ENCODE measurements around the gene LSAMP.

Gene LSAMP

GRCh38 chr3:115768661-115769060 is 676.6 kb downstream of the LSAMP start:
- TF ChIP-seq CTCF (conservative IDR thresholded peaks at IDR 0.05; ENCODE audit: low read length): no peak
- TF ChIP-seq EZH2phosphoT487 (IDR thresholded peaks at IDR 0.05; ENCODE audit: borderline replicate concordance): no peak
- Histone ChIP-seq H3K9me3 (ENCODE audit: insufficient read depth, low read depth, low read length) (no peaks in the 10 kb centered on the region), H3K9ac (ENCODE audit: low read depth, low read length, poor library complexity, severe bottlenecking) (no peak overlapping the region), H2AFZ (ENCODE audit: low read length) (no peak overlapping the region), H3K4me1 (ENCODE audit: insufficient read depth, low read length, poor library complexity, severe bottlenecking) (no peaks in the 10 kb centered on the region), H3K4me3 (ENCODE audit: low read length, poor library complexity, severe bottlenecking) (no peak overlapping the region), H3F3A (ENCODE audit: low read depth) (no peaks in the 10 kb centered on the region), H3K27me3 (ENCODE audit: insufficient read depth, low read length, poor library complexity, severe bottlenecking) (no peaks in the 10 kb centered on the region), H3K36me3 (ENCODE audit: insufficient read depth, low read length) (no peaks in the 10 kb centered on the region), H3K79me2 (ENCODE audit: insufficient read depth, low read length) (no peaks in the 10 kb centered on the region), H3K9me2 (replicated peaks; ENCODE audit: low read depth, low read length) (no peaks in the 10 kb centered on the region), H4K20me1 (ENCODE audit: insufficient read depth, low read length, poor library complexity, severe bottlenecking) (no peaks in the 10 kb centered on the region), H3K4me2 (ENCODE audit: low read depth, low read length, poor library complexity, severe bottlenecking) (no peak overlapping the region)

GRCh38 chr3:115766587-115767482 is 678.5 kb downstream of the LSAMP start:
- Histone ChIP-seq H3K4me1 (ENCODE audit: insufficient read depth, low read length, poor library complexity, severe bottlenecking) (no peaks in the 10 kb centered on the region), H3F3A (ENCODE audit: low read depth) (no peaks in the 10 kb centered on the region), H3K9me2 (replicated peaks; ENCODE audit: low read depth, low read length) (no peaks in the 10 kb centered on the region), H3K4me2 (ENCODE audit: low read depth, low read length, poor library complexity, severe bottlenecking) (no peak overlapping the region), H3K79me2 (ENCODE audit: insufficient read depth, low read length) (no peaks in the 10 kb centered on the region), H3K27me3 (ENCODE audit: insufficient read depth, low read length, poor library complexity, severe bottlenecking) (no peaks in the 10 kb centered on the region), H3K36me3 (ENCODE audit: insufficient read depth, low read length) (no peaks in the 10 kb centered on the region), H2AFZ (ENCODE audit: low read length) (no peak overlapping the region), H3K4me3 (ENCODE audit: low read length, poor library complexity, severe bottlenecking) (no peak overlapping the region), H3K9me3 (ENCODE audit: insufficient read depth, low read depth, low read length) (no peaks in the 10 kb centered on the region), H4K20me1 (ENCODE audit: insufficient read depth, low read length, poor library complexity, severe bottlenecking) (no peaks in the 10 kb centered on the region), H3K9ac (ENCODE audit: low read depth, low read length, poor library complexity, severe bottlenecking) (no peak overlapping the region)
- TF ChIP-seq CTCF (conservative IDR thresholded peaks at IDR 0.05; ENCODE audit: low read length) (no peak), EZH2phosphoT487 (IDR thresholded peaks at IDR 0.05; ENCODE audit: borderline replicate concordance) (no peak)

GRCh38 chr3:115761927-115762305 is 683.4 kb downstream of the LSAMP start:
- Histone ChIP-seq H3K4me3 (ENCODE audit: low read length, poor library complexity, severe bottlenecking) (no peak overlapping the region), H3K4me2 (ENCODE audit: low read depth, low read length, poor library complexity, severe bottlenecking) (no peak overlapping the region), H3K9me2 (replicated peaks; ENCODE audit: low read depth, low read length) (no peaks in the 10 kb centered on the region), H3F3A (ENCODE audit: low read depth) (no peaks in the 10 kb centered on the region), H4K20me1 (ENCODE audit: insufficient read depth, low read length, poor library complexity, severe bottlenecking) (no peaks in the 10 kb centered on the region), H2AFZ (ENCODE audit: low read length) (no peak overlapping the region), H3K9ac (ENCODE audit: low read depth, low read length, poor library complexity, severe bottlenecking) (no peak overlapping the region), H3K27me3 (ENCODE audit: insufficient read depth, low read length, poor library complexity, severe bottlenecking) (no peaks in the 10 kb centered on the region), H3K4me1 (ENCODE audit: insufficient read depth, low read length, poor library complexity, severe bottlenecking) (no peaks in the 10 kb centered on the region), H3K9me3 (ENCODE audit: insufficient read depth, low read depth, low read length) (no peaks in the 10 kb centered on the region), H3K36me3 (ENCODE audit: insufficient read depth, low read length) (no peaks in the 10 kb centered on the region), H3K79me2 (ENCODE audit: insufficient read depth, low read length) (no peaks in the 10 kb centered on the region)
- TF ChIP-seq CTCF (conservative IDR thresholded peaks at IDR 0.05; ENCODE audit: low read length): no peak
- no peak for TF ChIP-seq EZH2phosphoT487 (IDR thresholded peaks at IDR 0.05; ENCODE audit: borderline replicate concordance)
